DMS153 (cell line): ENCODE data around the gene USP7.
"Not testable (repeated sequence)": the region's sequence is repeated elsewhere in the genome, so short reads cannot be mapped to it uniquely, and the experiment has no call there.

Experiments
- DNase-seq: peaks from one replicate; lab custom pipeline; 2025; lab: John Stamatoyannopoulos, UW

The USP7 gene

DNA sequence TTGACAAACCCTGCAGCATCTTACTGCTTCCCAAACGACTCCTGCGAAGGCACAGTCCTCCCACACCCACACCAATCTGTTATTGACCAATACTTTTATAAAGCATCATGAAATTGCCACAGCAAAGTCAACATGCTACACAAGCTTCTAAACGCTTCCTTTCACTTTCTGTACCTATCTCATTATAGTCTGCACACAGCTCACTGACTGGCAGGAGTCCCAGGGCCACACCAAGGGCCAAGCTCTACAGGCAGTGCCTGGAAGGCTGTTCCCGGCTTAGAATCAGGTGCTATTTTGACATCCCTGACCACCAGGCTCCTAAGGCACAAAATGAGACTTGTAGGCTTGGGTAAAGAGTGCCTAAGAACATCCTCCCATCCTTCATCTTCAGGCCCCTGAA, 39.5 kb downstream of the USP7 start:
- no peak for DNase-seq

- DNase-seq, result no peak
Measured at GRCh38 chr16:8923199-8923598, 40.5 kb downstream of the USP7 start.

- DNase-seq, result no peak
Measured at GRCh38 chr16:8921347-8921984, 42.2 kb downstream of the USP7 start.

- DNase-seq, result no peak
Measured at GRCh38 chr16:8920645-8921346, 42.9 kb downstream of the USP7 start.

- DNase-seq, result no peak
Measured at GRCh38 chr16:8919934-8920462, 43.7 kb downstream of the USP7 start.

- no peak for DNase-seq
Measured at GRCh38 chr16:8919089-8919933, 44.4 kb downstream of the USP7 start.

DNA sequence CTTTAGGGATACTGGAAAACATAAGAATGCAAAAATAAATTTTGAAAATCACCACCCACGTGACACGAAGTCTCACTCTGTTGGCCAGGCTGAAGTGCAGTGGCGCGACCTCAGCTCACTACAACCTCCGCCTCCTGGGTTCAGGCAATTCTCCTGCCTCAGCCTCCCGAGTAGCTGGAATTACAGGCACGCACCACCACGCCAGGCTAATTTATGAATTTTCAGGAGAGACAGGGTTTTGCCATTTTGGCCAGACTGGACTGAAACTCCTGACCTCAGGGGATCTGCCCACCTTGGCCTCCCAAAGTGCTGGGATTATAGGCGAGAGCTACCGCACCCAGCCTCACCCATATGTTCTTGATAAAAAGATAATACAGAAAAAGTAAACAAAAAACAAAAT, 46.4 kb downstream of the USP7 start:
- not testable (repeated sequence) for DNase-seq

DNA sequence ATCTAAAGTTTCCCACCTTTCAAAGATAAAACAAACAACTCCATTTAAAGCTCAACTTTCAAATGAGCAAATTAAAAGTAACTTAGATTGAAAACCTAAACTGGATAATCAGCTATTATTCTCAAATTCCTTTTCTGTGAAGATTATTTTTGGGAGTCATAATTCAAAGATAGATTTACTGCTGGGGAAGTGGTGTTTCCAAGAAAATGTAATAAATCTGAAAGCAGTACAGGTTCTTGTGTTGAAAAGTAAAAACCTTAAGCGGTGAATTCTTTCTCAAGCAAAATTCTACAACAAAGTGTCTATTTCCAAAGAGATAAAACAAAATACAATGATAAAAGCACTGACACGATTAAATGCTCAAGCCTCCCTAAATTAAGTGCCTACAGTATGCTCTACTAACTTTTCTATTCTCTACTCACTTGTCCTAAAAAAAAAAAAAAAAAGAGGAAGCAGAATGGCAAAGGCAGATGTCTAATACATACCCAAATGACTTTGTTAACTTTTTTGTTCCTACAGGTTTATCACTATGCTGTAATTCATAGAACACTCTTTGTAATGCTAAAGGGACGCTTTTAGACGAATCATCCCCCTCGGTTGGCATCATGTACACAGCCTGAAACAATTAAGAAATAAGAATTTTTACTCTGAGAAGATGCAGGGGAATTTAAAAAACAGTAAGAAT, 47.0 kb downstream of the USP7 start:
- DNase-seq, result no peak

- no peak for DNase-seq
Measured at GRCh38 chr16:8915722-8916301, 47.9 kb downstream of the USP7 start.

DNA sequence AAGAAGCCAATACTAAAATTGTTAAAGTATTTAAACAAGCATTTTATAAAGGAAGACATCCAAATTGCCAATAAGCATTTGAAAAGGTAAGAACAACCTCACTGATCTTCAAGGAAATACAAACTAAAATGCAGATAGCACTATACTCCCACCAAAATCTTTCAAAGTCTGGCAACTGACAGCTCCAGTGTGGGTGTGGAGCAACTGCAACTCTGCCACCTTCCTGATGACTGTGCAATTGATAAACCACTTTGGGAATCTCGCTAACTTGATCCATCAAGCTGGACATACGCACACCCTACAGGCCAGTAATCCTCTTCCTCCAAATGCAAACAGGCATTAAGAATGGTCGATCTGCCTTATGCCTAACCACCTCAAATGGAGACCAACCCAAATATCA, 49.6 kb downstream of the USP7 start:
- no peak for DNase-seq

DNA sequence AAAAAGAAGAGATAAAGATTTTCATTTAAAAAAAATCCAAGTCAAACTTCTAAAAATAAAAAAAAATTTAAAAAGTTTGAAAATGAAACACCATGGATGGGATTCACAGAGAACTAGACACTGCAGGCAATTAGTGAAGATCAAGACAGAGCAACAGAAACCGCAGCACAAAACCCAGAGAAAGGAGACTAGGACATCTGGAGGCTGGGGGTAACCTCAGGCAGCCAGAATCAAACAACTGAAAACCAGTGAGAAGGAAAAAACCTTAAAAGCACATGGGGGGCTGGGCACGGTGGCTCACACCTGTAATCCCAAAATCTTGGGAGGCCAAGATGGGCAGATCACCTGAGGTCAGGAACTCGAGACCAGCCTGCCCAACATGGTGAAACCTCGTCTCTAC, 50.9 kb downstream of the USP7 start:
- no peak for DNase-seq

- DNase-seq, result no peak
Measured at GRCh38 chr16:8910811-8911210, 52.9 kb downstream of the USP7 start.

GRCh38 chr16:8908810-8909468, 54.8 kb downstream of the USP7 start:
- no peak for DNase-seq

DNA sequence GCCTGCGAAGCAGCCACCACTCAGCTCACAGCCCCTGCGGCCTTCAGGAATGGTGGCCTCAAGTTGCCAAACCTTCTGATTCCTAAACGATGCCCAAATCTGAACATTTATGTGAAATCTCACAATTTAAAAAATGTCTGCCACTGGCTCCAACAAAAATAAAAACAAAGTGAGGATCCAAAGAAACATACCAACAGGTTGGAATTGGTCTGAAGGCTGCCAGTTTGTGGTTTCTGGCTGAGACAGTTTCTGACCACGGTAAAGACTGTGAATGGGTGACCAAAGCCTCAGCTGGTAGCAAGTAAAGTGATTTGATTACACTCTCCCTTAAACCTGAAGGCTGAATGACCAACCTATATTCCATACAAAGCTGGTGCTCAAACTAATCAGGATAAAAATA, 56.6 kb downstream of the USP7 start:
- DNase-seq, result no peak

- no peak for DNase-seq
Measured at GRCh38 chr16:8905795-8906591, 57.7 kb downstream of the USP7 start.

DNA sequence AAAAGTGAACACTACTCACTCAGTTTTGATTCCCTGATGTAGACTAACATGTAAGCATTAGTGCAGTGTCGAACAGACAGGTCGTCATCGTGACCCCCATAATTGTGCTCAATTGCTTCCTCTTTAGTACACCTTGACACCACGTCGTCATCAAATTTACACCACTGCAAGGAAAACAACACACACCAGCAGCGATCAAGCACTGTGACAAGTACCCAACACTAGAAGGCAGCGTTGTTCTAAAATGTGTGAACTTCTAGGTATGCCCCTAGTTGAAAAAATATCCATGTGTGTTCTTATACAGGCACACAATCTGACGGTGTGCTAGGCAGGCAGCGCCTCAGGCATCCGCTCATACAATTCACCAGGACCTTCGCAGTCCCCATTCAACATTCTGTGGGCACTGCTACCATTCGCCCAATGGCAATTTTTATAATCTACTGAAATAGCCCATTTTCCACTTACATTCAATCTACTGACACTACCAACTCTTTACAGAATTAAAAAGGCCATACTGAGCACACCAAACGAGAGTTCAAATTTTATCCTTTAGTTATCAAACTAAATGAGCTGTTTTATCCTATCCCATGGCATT, 58.4 kb downstream of the USP7 start:
- DNase-seq, result no peak

- DNase-seq, result no peak
Measured at GRCh38 chr16:8904018-8904430, 59.7 kb downstream of the USP7 start.

DNA sequence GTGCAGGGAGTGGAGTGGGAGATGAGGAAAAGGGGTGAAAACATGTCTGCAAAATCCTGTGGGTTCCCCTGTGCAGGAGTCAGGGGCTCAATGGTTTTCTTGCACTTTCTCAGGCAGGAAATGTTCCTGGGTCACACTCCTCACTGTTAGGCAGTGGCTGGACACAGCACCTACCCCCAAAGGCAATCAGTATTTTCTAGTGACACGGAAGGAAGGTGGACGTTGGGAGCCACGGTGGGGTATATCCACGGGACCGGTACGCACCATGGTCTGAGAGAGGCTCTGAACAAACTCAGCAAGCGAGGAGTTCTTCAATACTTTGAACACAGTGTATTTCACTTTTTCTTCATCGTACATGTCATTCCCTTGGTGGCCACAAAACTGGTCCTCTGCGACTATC, 60.7 kb downstream of the USP7 start:
- no peak for DNase-seq

GRCh38 chr16:8901320-8901861, 62.3 kb downstream of the USP7 start:
- DNase-seq, result no peak

- DNase-seq, result no peak
Measured at GRCh38 chr16:8900343-8900742, 63.4 kb downstream of the USP7 start.
